K562 (cell line): ENCODE data around the gene MRPL2. TPM values are rescaled to one million over a fixed set of nuclear protein-coding genes. Genes with fewer than 3 reads are reported as not detected.
A peak's percentile ranks its signal among the peaks of the same experiment; 100 is the strongest.

Source experiments
- CEBPG ChIP-seq, 3 experiments: fragments of 200-800 bp in 1 of 3; sonication (Bioruptor generic) in 1 of 3; sonication (generic) in 1 of 3; formaldehyde crosslinking in 1 of 3; IDR thresholded peaks in 2 of 3; conservative IDR thresholded peaks in 1 of 3; 2 replicates each; pipeline versions ENCODE4 v1.6.1 to v1.8.0; 2016 to 2022; ENCODE audit warnings: missing compliant biosample characterization in 2 of 3, missing genetic modification characterization in 2 of 3, mild to moderate bottlenecking in 1 of 3, missing genetic modification reagents in 1 of 3
- CTBP1 ChIP-seq: fragments of 450-650 bp; IDR thresholded peaks from 2 replicates; pipeline ENCODE4 v1.6.1; 2016; ENCODE audit warnings: borderline replicate concordance
- EHMT2 ChIP-seq: fragments of 450-650 bp; IDR thresholded peaks from 2 replicates; pipeline ENCODE4 v1.6.1; 2018; ENCODE audit warnings: antibody characterized with exemption
- GABPB2 ChIP-seq: fragments of 250-450 bp; sonication (Bioruptor Pico); conservative IDR thresholded peaks from 2 replicates; pipeline ENCODE4 v1.5.1; 2021; ENCODE audit warnings: mild to moderate bottlenecking
- GATAD2A ChIP-seq: fragments of 450-650 bp; IDR thresholded peaks from 2 replicates; pipeline ENCODE4 v1.6.1; 2017
- MECOM ChIP-seq: fragments of 250-450 bp; sonication (Bioruptor Pico); IDR thresholded peaks from 2 replicates; pipeline ENCODE4 v1.8.0; 2022; ENCODE audit warnings: inconsistent platforms
- NR4A1 ChIP-seq, 2 experiments: fragments of 250-450 bp in 1 of 2; fragments of 450-650 bp in 1 of 2; sonication (Bioruptor Pico) in 1 of 2; IDR thresholded peaks; 2 replicates each; pipeline versions ENCODE4 v1.4.0 to v1.6.1; 2016 to 2020; ENCODE audit warnings: mild to moderate bottlenecking in 2 of 2, missing compliant biosample characterization in 1 of 2, missing genetic modification characterization in 1 of 2, moderate library complexity in 1 of 2
- POLR2AphosphoS2 ChIP-seq: IDR thresholded peaks from 2 replicates; pipeline ENCODE4 v1.6.1; 2012; ENCODE audit warnings: low read length, improper control_type of control experiment
- POLR2AphosphoS5 ChIP-seq: IDR thresholded peaks from 2 replicates; pipeline ENCODE4 v1.6.1; 2011; ENCODE audit warnings: mild to moderate bottlenecking, low read depth, low read length, moderate library complexity; ENCODE audit not compliant: control insufficient read depth, insufficient read depth
- PRDM10 ChIP-seq: fragments of 450-650 bp; IDR thresholded peaks from 2 replicates; pipeline ENCODE4 v1.6.1; 2018; ENCODE audit not compliant: partially characterized antibody
- PTTG1 ChIP-seq: fragments of 450-650 bp; IDR thresholded peaks from 2 replicates; pipeline ENCODE4 v1.6.1; 2016; ENCODE audit warnings: low read depth, mild to moderate bottlenecking, missing genetic modification characterization, missing compliant biosample characterization
- SP1 ChIP-seq: sonication (generic); formaldehyde crosslinking; IDR thresholded peaks from 2 replicates; pipeline ENCODE4 v1.8.1; 2022; ENCODE audit warnings: mild to moderate bottlenecking, missing genetic modification reagents
- SPI1 ChIP-seq: IDR thresholded peaks from 2 replicates; pipeline ENCODE4 v1.6.1; 2011; ENCODE audit warnings: low read depth, low read length, control low read depth, borderline replicate concordance
- TEAD1 ChIP-seq, 2 experiments: fragments of 450-650 bp in 1 of 2; sonication (generic) in 1 of 2; formaldehyde crosslinking; IDR thresholded peaks; 2 replicates each; pipeline versions ENCODE4 v1.4.0 to v1.8.0; 2020 to 2022; ENCODE audit warnings: mild to moderate bottlenecking in 2 of 2, missing genetic modification reagents in 1 of 2
- TSC22D4 ChIP-seq: fragments of 450-650 bp; IDR thresholded peaks from 2 replicates; pipeline ENCODE4 v1.6.1; 2016; ENCODE audit warnings: missing genetic modification characterization, missing biosample characterization, control low read depth
- ZBTB33 ChIP-seq: sonication (generic); formaldehyde crosslinking; IDR thresholded peaks from 2 replicates; pipeline ENCODE4 v1.8.1; 2023; ENCODE audit warnings: mild to moderate bottlenecking, missing genetic modification reagents
- polyA plus RNA-seq, 8 experiments: library from polyadenylated mRNA; depleted of rRNA in 4 of 8; stranded (reverse) in 5 of 8; unstranded in 3 of 8; fragments of >200 nt; fragmentation: Nextera tagmentation in 2 of 8; fragmentation: Illumina TruSeq in 1 of 8; extraction: Ambion mirVana in 2 of 8; extraction: Trizol in 1 of 8; gene quantifications; 2 replicates each; pipeline versions ENCODE4 v1.2.1 to v1.2.3, GENCODE V29; 2011 to 2014; ENCODE audit warnings: inconsistent platforms in 1 of 8, missing spikeins in 1 of 8
- total RNA-seq, 7 experiments: library from RNA; depleted of rRNA in 6 of 7; stranded (reverse); fragments of >200 nt in 6 of 7; fragmentation: Illumina TruSeq in 2 of 7; extraction: Trizol in 2 of 7; gene quantifications; 2 replicates each; pipeline versions ENCODE4 v1.2.1 to v1.2.3, GENCODE V29; 2011 to 2021; ENCODE audit warnings: low replicate concordance in 1 of 7
- TF ChIP-seq, protein P1 (sequence below): IDR thresholded peaks from 2 replicates; pipeline ENCODE4 v1.6.1; 2011; ENCODE audit warnings: borderline replicate concordance, low read depth, mild to moderate bottlenecking, moderate library complexity, low read length; ENCODE audit not compliant: insufficient read depth, poor library complexity, severe bottlenecking
- TF ChIP-seq, protein P2 (sequence below): fragments of 250-450 bp; sonication (Bioruptor Pico); IDR thresholded peaks from 2 replicates; pipeline ENCODE4 v1.5.1; 2021; ENCODE audit warnings: mild to moderate bottlenecking

MRPL2 gene
- total and polyA plus RNA-seq, 9 of the 15 experiments (the other 6 are each of a cell fraction or from before 2014, with no cell fraction given), result 63.1 to 262 (median 121) TPM

DNA sequence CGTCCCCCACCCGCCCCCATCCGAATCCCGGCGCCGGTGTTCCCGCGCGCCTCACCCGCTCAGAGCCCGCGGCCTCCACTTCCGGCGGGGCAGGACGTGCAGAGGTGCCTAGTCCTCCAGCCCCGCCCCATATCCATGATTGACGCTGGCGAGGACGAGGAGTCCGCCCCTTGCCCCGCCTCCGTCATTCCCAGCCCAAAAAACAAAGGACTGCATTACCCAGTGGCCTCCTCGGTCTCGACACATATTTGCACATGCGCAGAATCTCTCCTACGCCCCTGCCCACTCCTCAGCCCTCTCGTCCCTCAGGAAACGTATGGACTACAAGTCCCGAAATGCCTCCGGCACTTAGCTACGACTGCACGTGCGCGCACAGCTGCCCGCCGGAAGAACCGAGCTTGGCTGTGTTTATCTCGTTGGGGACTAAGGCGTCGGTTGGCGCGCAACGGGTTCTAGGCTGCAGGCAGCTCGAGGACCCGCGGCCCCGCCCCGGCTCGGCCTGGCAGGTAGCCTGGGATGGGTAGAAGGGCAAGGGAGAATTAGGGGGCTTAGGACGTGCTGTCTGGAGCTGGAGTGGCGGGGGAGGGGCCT lies 45.3 kb downstream of the MRPL2 start, which contains the start of the genes KLHDC3 and MEA1 (continued):
- TF ChIP-seq, protein P1, sequence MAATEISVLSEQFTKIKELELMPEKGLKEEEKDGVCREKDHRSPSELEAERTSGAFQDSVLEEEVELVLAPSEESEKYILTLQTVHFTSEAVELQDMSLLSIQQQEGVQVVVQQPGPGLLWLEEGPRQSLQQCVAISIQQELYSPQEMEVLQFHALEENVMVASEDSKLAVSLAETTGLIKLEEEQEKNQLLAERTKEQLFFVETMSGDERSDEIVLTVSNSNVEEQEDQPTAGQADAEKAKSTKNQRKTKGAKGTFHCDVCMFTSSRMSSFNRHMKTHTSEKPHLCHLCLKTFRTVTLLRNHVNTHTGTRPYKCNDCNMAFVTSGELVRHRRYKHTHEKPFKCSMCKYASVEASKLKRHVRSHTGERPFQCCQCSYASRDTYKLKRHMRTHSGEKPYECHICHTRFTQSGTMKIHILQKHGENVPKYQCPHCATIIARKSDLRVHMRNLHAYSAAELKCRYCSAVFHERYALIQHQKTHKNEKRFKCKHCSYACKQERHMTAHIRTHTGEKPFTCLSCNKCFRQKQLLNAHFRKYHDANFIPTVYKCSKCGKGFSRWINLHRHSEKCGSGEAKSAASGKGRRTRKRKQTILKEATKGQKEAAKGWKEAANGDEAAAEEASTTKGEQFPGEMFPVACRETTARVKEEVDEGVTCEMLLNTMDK, result no peak
- no peak for TF ChIP-seq GABPB2
- TF ChIP-seq SP1 (CRISPR knock-in tag), result peak; percentile 97
- no peak for TF ChIP-seq EHMT2
- no peak for TF ChIP-seq SPI1
- no peak for TF ChIP-seq GATAD2A
- TF ChIP-seq PRDM10, result no peak
- no peak for TF ChIP-seq TSC22D4 (tag)
- no peak; the same call in 1 of the 2 replicates for TF ChIP-seq POLR2AphosphoS2
- TF ChIP-seq CTBP1, result peak; percentile 86; the same call in 1 of the 2 replicates
- no peak for TF ChIP-seq MECOM (CRISPR knock-in tag)
- TF ChIP-seq POLR2AphosphoS5, result peak; percentile 71; the same call in 1 of the 2 replicates
- no peak for TF ChIP-seq PTTG1 (tag)
- TF ChIP-seq TEAD1 (CRISPR knock-in tag; IDR thresholded peaks at IDR 0.05), result peak in 1 of 2 experiments; percentile 87; a peak in 2 of 4 replicates
- no peak for TF ChIP-seq ZBTB33
- TF ChIP-seq, protein P2, sequence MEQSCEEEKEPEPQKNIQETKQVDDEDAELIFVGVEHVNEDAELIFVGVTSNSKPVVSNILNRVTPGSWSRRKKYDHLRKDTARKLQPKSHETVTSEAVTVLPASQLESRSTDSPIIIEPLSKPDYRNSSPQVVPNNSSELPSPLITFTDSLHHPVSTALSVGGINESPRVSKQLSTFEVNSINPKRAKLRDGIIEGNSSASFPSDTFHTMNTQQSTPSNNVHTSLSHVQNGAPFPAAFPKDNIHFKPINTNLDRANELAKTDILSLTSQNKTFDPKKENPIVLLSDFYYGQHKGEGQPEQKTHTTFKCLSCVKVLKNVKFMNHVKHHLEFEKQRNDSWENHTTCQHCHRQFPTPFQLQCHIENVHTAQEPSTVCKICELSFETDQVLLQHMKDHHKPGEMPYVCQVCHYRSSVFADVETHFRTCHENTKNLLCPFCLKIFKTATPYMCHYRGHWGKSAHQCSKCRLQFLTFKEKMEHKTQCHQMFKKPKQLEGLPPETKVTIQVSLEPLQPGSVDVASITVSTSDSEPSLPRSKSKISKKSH (CRISPR knock-in tag), result no peak
- TF ChIP-seq CEBPG (CRISPR knock-in tag; IDR thresholded peaks at IDR 0.05), result no peak
- no peak for TF ChIP-seq CEBPG (tag; conservative IDR thresholded peaks at IDR 0.05 in 1 of 2, IDR thresholded peaks at IDR 0.05 in 1 of 2)
- TF ChIP-seq NR4A1 (CRISPR knock-in tag; IDR thresholded peaks at IDR 0.05), result no peak
- no peak for TF ChIP-seq NR4A1 (tag; IDR thresholded peaks at IDR 0.05)
